Coronary artery (tissue), 2 donors: ENCODE measurements around the gene TUBGCP2.

ENCODE experiments used
- DNase-seq: peaks from one replicate; pipeline ENCODE4 v3.0.0-alpha.2; 2017; ENCODE audit warnings: low spot score
- H3K27ac ChIP-seq, 2 donors: fragments of 200-600 bp; sonication (generic); one replicate each; pipeline ENCODE4 v1.5.1; 2016 to 2019
- H3K4me3 ChIP-seq: fragments of 200-600 bp; sonication (generic); 2 replicates; pipeline ENCODE4 v1.5.1; 2016; ENCODE audit warnings: mild to moderate bottlenecking, moderate library complexity
- TF ChIP-seq, protein P1 (sequence below): fragments of 200-600 bp; sonication (generic); IDR thresholded peaks from one replicate; pipeline ENCODE4 v1.5.1; 2019; ENCODE audit warnings: antibody characterized with exemption

Gene TUBGCP2

DNA sequence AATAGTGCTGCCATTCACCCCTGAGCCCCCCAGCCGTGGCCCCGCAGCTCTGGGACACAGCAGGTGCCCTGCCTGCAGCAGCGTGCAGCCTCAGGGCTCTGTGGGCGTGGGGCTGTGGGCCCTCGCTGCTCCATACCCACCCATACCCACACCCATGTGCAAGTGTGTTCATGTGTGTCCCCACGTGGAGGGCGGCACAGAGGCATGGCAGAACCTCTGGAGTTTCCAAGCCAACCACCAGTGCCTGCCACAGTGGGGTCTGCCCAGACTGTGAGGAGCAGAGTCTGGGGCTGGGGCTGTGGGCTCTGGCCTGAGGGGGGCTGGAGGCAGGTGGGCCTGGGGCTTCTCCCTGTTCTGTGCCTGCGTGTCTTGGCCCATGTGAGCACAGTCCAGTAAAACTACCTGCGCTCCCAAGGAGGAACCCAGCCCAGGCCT, 40.9 kb upstream of the TUBGCP2 start:
- Histone ChIP-seq H3K4me3 (no peak overlapping the region), H3K27ac (no peak overlapping the region)
- DNase-seq = no peak
- TF ChIP-seq, protein P1, sequence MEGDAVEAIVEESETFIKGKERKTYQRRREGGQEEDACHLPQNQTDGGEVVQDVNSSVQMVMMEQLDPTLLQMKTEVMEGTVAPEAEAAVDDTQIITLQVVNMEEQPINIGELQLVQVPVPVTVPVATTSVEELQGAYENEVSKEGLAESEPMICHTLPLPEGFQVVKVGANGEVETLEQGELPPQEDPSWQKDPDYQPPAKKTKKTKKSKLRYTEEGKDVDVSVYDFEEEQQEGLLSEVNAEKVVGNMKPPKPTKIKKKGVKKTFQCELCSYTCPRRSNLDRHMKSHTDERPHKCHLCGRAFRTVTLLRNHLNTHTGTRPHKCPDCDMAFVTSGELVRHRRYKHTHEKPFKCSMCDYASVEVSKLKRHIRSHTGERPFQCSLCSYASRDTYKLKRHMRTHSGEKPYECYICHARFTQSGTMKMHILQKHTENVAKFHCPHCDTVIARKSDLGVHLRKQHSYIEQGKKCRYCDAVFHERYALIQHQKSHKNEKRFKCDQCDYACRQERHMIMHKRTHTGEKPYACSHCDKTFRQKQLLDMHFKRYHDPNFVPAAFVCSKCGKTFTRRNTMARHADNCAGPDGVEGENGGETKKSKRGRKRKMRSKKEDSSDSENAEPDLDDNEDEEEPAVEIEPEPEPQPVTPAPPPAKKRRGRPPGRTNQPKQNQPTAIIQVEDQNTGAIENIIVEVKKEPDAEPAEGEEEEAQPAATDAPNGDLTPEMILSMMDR = no peak

DNA sequence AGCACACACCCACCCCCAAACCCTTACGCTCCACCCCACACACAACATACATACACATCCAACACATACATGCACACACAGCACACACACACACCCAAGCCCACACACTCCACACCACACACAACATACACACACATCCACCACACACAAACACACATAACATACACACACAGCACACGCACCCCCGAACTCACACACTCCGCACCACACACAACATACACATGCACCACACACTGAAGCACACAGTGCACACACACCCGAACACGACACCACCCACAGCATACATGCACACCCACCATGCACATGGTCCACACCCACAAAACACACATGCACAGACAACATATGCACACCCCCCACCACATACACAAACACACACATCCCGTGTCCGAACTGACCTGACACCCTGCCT, 40.5 kb upstream of the TUBGCP2 start:
- H3K27ac ChIP-seq = no peak overlapping the region
- TF ChIP-seq, protein P1 = no peak
- H3K4me3 ChIP-seq = no peak overlapping the region
- no peak for DNase-seq

DNA sequence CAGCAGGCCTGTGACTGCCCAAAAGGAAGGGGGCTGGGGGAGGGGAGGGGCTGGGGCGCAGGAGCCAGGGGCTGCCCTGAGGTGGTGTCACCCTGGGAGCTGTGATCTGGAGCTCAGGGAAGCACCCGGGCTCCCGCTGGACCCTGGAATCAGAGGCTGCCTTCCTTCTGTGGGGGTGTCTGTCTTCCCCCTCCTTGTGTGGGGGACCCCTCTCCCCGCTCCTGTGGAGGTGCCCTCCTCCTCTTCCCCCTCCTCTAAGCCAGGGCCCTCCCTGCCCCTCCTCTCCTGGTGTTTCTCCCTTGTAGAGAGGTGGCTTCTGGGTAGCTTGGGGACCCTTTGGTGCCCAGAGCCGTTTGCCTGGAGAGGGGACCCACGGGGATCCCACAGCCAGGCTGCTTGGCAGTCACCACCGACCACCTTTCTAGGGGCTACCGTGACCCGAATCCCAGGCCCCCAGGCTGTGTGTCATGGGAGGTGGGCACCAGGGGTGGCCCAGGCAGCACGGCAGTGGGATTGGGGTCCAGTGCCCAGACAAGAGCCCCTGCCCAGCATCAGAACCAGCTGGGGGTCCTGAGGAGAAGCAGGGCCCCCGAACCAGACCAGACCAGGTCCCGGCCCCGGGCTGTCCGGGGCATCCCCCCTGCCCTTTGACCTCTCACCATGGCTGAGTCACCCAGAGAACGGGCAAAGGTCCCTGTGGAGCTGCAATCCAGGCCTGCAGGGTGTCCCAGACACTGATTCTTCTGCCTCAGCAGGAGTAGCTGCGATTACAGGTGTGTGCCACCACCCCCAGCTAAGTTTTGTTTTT, 39.2 kb upstream of the TUBGCP2 start:
- Histone ChIP-seq H3K4me3 (no peak overlapping the region), H3K27ac (no peak overlapping the region)
- TF ChIP-seq, protein P1 = no peak
- DNase-seq = no peak

DNA sequence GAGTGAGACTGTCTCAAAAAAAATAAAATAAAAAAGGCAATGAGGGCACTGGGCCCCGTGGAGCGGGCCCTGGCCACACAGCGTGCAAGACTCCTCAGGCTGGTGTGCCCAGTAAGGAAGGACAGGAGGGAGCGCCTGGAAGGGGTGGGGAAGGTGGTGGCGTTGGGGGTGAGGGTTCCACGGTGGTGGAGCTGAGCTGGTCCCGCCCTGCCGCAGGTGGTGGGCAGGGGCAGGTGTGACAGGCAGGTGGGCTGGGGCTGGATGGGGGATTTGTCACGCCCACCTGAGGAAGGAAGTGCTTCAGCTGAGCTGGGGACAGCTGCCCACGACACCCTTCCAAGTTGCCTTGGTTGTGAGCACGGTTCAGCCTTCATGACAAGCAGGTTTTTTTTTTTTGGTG, 37.7 kb upstream of the TUBGCP2 start:
- Histone ChIP-seq H3K4me3 (no peak overlapping the region), H3K27ac (no peak overlapping the region)
- TF ChIP-seq, protein P1 = no peak
- no peak for DNase-seq

DNA sequence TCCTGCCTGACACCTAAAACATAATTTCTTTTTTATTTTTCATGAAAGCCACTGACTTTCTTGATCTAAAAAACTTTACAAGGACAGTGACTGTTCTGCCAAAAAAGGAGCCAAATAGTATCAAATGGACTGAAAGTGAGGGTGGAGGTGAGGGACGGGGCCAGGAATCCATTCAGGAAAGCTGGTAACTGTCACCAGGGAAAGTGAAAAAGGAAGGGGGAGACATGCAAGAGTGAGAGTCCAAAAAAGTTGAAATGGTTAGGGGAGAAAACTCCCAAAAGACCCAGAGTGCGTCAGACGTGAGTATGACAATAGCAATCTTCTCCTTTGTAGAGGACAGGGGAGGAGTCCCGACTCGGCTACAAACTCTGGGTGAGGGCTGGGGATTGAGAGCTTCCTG, 35.6 kb upstream of the TUBGCP2 start:
- TF ChIP-seq, protein P1 = no peak
- Histone ChIP-seq H3K4me3 (no peak overlapping the region), H3K27ac (no peak overlapping the region)
- no peak for DNase-seq

DNA sequence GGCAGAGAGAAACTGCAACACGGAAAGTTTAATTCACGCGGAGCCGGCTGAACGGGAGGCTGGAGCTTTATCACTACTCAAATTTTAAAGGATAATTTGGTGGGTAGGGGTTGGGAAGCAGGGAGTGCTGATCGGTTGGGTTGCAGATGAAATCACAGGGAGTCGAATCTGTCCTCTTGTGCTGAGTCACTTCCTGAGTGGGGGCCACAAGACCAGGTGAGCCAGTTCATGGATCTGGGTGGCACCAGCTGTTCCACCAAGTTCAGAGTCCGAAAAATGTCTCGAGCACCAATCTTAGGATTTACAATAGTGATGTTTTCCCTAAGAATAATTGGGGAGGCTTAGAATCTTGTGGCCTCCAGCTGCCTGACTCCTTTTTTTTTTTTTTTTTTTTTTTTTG, 34.9 kb upstream of the TUBGCP2 start:
- no peak overlapping the region for H3K27ac ChIP-seq
- TF ChIP-seq, protein P1 = no peak
- DNase-seq = no peak
- no peak overlapping the region for H3K4me3 ChIP-seq

DNA sequence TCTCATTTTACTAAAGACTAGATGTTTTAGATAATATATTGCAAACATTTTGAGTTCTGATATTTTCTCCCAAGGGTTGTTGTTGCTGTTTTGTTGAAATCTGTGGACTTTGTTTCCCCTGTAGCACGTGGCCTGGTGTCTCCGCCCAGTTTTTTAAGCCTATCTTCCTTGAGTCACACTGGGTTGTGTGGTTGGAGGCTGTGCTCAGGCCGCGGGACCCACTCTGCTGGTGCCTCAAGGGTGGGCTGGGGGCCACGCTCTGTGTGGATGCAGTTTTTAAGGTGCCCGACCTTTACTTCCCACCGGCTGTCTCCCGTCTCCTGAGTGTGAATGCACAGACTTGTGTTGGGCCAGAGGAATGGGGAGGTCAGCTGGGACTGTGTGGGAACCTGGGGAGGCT, 34.3 kb upstream of the TUBGCP2 start:
- no peak overlapping the region for H3K4me3 ChIP-seq
- TF ChIP-seq, protein P1 = no peak
- no peak for DNase-seq
- no peak overlapping the region for H3K27ac ChIP-seq
